RWPE1 (cell line): Measurements from ENCODE around the gene PGPEP1.

Experiments
- CTCF ChIA-PET: fragments of 350-600 bp; sonication (Branson Sonifier 250); formaldehyde crosslinking; extraction: SDS; loops from one replicate; lab custom pipeline; 2021; lab: Yijun Ruan, JAX
- POLR2A ChIA-PET: fragments of 400-600 bp; formaldehyde crosslinking; extraction: SDS; loops from one replicate; lab custom pipeline; 2020; ENCODE audit warnings: antibody characterized with exemption; ENCODE audit not compliant: low non-redundant PET; lab: Yijun Ruan, JAX
- DNase-seq: peaks from one replicate; pipeline ENCODE4 v3.0.0; 2012; ENCODE audit warnings: low spot score
- H3K27ac ChIP-seq: fragments of 450-650 bp; 2 replicates; pipeline ENCODE4 v1.5.1; 2017
- TF ChIP-seq, protein P1 (sequence below): fragments of 450-650 bp; conservative IDR thresholded peaks from 2 replicates; pipeline ENCODE4 v1.5.1; 2017; ENCODE audit warnings: low read depth, mild to moderate bottlenecking

The PGPEP1 gene

GRCh38 chr19:18386543-18387271 lies 46.3 kb downstream of the PGPEP1 start:
- H3K27ac ChIP-seq, result peak overlapping the region; percentile 77
- CTCF ChIA-PET, result interaction anchor here (0.6 to 2.5 kb wide), 9 partner anchors 15 to 719 kb away, joined by 3 to 20 read pairs (median 4); no protein-coding TSS in a partner anchor
- POLR2A ChIA-PET, result no interaction called here
- peak; percentile 48 for DNase-seq
- TF ChIP-seq, protein P1, sequence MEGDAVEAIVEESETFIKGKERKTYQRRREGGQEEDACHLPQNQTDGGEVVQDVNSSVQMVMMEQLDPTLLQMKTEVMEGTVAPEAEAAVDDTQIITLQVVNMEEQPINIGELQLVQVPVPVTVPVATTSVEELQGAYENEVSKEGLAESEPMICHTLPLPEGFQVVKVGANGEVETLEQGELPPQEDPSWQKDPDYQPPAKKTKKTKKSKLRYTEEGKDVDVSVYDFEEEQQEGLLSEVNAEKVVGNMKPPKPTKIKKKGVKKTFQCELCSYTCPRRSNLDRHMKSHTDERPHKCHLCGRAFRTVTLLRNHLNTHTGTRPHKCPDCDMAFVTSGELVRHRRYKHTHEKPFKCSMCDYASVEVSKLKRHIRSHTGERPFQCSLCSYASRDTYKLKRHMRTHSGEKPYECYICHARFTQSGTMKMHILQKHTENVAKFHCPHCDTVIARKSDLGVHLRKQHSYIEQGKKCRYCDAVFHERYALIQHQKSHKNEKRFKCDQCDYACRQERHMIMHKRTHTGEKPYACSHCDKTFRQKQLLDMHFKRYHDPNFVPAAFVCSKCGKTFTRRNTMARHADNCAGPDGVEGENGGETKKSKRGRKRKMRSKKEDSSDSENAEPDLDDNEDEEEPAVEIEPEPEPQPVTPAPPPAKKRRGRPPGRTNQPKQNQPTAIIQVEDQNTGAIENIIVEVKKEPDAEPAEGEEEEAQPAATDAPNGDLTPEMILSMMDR, result no peak

- CTCF ChIA-PET, result interaction anchor here (0.6 to 2.5 kb wide), 21 partner anchors 12 to 1206 kb away, joined by 3 to 20 read pairs (median 4); partner anchors contain the start of gene SSBP4
- POLR2A ChIA-PET, result interaction anchor here (0.6 to 0.7 kb wide), 2 partner anchors 18 to 45 kb away, joined by 3 to 4 read pairs; no protein-coding TSS in a partner anchor
- peak overlapping the region; percentile 51 for H3K27ac ChIP-seq
- DNase-seq, result peak; percentile 74
- TF ChIP-seq, protein P1, result peak; percentile 100
Measured at GRCh38 chr19:18388100-18388959, 47.9 kb downstream of the PGPEP1 start.

- ChIA-PET POLR2A (interaction anchor here (0.6 to 0.7 kb wide), 2 partner anchors 17 to 46 kb away, joined by 3 to 4 read pairs; no protein-coding TSS in a partner anchor), CTCF (interaction anchor here (0.6 to 2.5 kb wide), 9 partner anchors 13 to 177 kb away, joined by 3 to 20 read pairs (median 4); partner anchors contain the start of gene SSBP4)
- H3K27ac ChIP-seq, result peak overlapping the region; percentile 51
- DNase-seq, result no peak
- TF ChIP-seq, protein P1, result no peak
Measured at GRCh38 chr19:18388960-18389725, 48.7 kb downstream of the PGPEP1 start.

GRCh38 chr19:18389726-18390064 lies 49.3 kb downstream of the PGPEP1 start:
- no peak for DNase-seq
- CTCF ChIA-PET, result interaction anchor here (0.6 to 2.1 kb wide), 4 partner anchors 19 to 41 kb away, joined by 3 to 16 read pairs (median 4); no protein-coding TSS in a partner anchor
- H3K27ac ChIP-seq, result peak overlapping the region; percentile 57; the same call in 1 of the 2 replicates
- TF ChIP-seq, protein P1, result no peak
- POLR2A ChIA-PET, result interaction anchor here (0.8 kb wide), 1 partner anchor 9 kb away, joined by 3 read pairs; no protein-coding TSS in a partner anchor

GRCh38 chr19:18390065-18390907 lies 49.9 kb downstream of the PGPEP1 start:
- POLR2A ChIA-PET, result interaction anchor here (0.8 kb wide), 1 partner anchor 9 kb away, joined by 3 read pairs; no protein-coding TSS in a partner anchor
- DNase-seq, result no peak
- TF ChIP-seq, protein P1, result no peak
- H3K27ac ChIP-seq, result peak overlapping the region; percentile 57; the same call in 1 of the 2 replicates
- CTCF ChIA-PET, result interaction anchor here (0.5 to 1.7 kb wide), 2 partner anchors 41 to 45 kb away, joined by 4 to 6 read pairs; no protein-coding TSS in a partner anchor
